Natural killer cell (primary cell): ENCODE measurements around the gene EHBP1L1. TPM values are rescaled to one million over a fixed set of nuclear protein-coding genes. Genes with fewer than 3 reads are reported as not detected.
A peak's percentile ranks its signal among the peaks of the same experiment; 100 is the strongest.

Source experiments
- ATAC-seq, 3 donors: fragments of 150-1000 bp in 2 of 3; fragments of 200-7000 bp in 1 of 3; cut with Tn5 transposase; 1 replicate in 1 of 3; 2 replicates in 2 of 3; pipeline ENCODE4 v1.10.0; 2021; ENCODE audit warnings: mild to moderate bottlenecking in 2 of 3, moderate library complexity in 2 of 3
- DNase-seq, 2 donors: peaks; one replicate each; pipeline versions ENCODE4 v3.0.0 to v3.0.0-alpha.2; 2013 to 2021; ENCODE audit warnings: mixed read lengths in 1 of 2
- H3K27ac ChIP-seq: one replicate; pipeline ENCODE4 v1.5.1; 2013; ENCODE audit warnings: mild to moderate bottlenecking, low read length
- H3K27me3 ChIP-seq: one replicate; pipeline ENCODE4 v1.6.1; 2013; ENCODE audit warnings: low read length; ENCODE audit not compliant: control insufficient read depth, insufficient read depth
- H3K36me3 ChIP-seq: one replicate; pipeline ENCODE4 v1.6.1; 2013; ENCODE audit warnings: low read length; ENCODE audit not compliant: control insufficient read depth, insufficient read depth
- H3K4me1 ChIP-seq: one replicate; pipeline ENCODE4 v1.6.1; 2013; ENCODE audit warnings: low read length; ENCODE audit not compliant: control insufficient read depth, insufficient read depth
- H3K4me3 ChIP-seq: one replicate; pipeline ENCODE4 v1.5.1; 2013; ENCODE audit warnings: low read length
- H3K9me3 ChIP-seq: one replicate; pipeline ENCODE4 v1.6.1; 2013; ENCODE audit warnings: low read length; ENCODE audit not compliant: control insufficient read depth, insufficient read depth
- H3K27ac Mint-ChIP-seq, 2 donors: one replicate each; pipeline ENCODE4 v1.8.0; 2022; ENCODE audit warnings: mild to moderate bottlenecking in 2 of 2, mixed read lengths in 2 of 2, moderate library complexity in 1 of 2
- H3K27me3 Mint-ChIP-seq, 2 donors: one replicate each; pipeline ENCODE4 v1.8.0; 2022; ENCODE audit warnings: low read depth in 2 of 2, mixed read lengths in 2 of 2
- H3K36me3 Mint-ChIP-seq: one replicate; pipeline ENCODE4 v1.8.0; 2022; ENCODE audit warnings: mixed read lengths
- H3K4me1 Mint-ChIP-seq, 2 donors: one replicate each; pipeline ENCODE4 v1.8.0; 2022; ENCODE audit warnings: mixed read lengths in 2 of 2
- H3K4me3 Mint-ChIP-seq: one replicate; pipeline ENCODE4 v1.8.0; 2022; ENCODE audit warnings: mild to moderate bottlenecking, moderate library complexity, mixed read lengths
- H3K9me3 Mint-ChIP-seq, 2 donors: one replicate each; pipeline ENCODE4 v1.8.0; 2022; ENCODE audit warnings: mixed read lengths in 2 of 2
- CTCF ChIP-seq: fragments of 200-600 bp; IDR thresholded peaks from one replicate; pipeline ENCODE4 v1.8.0; 2022; ENCODE audit warnings: antibody characterized with exemption
- WGBS: methylation state at CpG from one replicate; pipeline ENCODE4 v1.1.7; 2013; ENCODE audit warnings: missing lambda C conversion rate; ENCODE audit not compliant: insufficient coverage; 5-methylcytosine and 5-hydroxymethylcytosine counted together
- intact Hi-C: fragments of 100-400 bp; cut with micrococcal nuclease; formaldehyde crosslinking; loops from one replicate; pipeline ENCODE4 v1.14.2; 2022
- total RNA-seq, 4 donors: library from RNA; stranded (reverse); fragments of 120-200 nt in 1 of 4; gene quantifications; one replicate each; pipeline versions ENCODE4 v1.2.3 to v1.2.4, GENCODE V29; 2013 to 2022

The EHBP1L1 gene
- total RNA-seq, 3 donors from 2014 or later (not counting 1 experiment from before 2014, with no cell fraction given), result 129 to 137 (median 135) TPM

GRCh38 chr11:65576867-65577755, 1.3 kb downstream of the EHBP1L1 start:
- Mint-ChIP-seq H3K4me3 (peak overlapping the region; percentile 81), H3K9me3 (no peaks in the 10 kb centered on the region), H3K27me3 (no peaks in the 10 kb centered on the region), H3K27ac (peak overlapping the region; percentile 71 to 75), H3K4me1 (peaks cover 36 to 68% of the 10 kb centered on the region in 2 donors), H3K36me3 (no peaks in the 10 kb centered on the region)
- peaks cover 33% of the 10 kb centered on the region for H3K36me3 ChIP-seq
- H3K4me3 ChIP-seq, result peak overlapping the region; percentile 68
- H3K27me3 ChIP-seq, result no peaks in the 10 kb centered on the region
- no peak for TF ChIP-seq CTCF
- peak in 1 of 2 donors; percentile 59 for DNase-seq
- peak in 2 of 3 donors; percentile 6 to 11 for ATAC-seq
- peak overlapping the region; percentile 83 for H3K27ac ChIP-seq
- WGBS, result 14% methylated on average over 18 of the region's 18 CpGs
- H3K4me1 ChIP-seq, result peaks cover 50% of the 10 kb centered on the region
- intact Hi-C loops, result no loop called here
- no peaks in the 10 kb centered on the region for H3K9me3 ChIP-seq

DNA sequence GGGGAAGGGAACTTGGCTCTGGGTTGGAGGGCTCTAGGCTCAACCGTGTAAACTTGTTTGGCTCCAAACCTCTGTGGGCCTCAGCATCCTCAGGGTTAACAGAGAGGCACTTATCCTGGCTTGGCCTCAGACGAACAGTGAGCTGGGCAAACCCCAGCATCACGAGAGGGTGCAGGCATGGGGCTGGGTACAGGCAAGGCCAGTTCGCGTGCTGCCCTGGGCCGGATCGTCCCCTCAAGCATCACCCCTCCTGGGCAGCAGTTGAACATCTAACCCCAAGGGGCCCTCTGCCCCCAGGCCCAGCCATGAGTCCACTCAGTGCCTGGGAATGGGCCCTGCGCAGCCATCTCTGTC, 1.9 kb downstream of the EHBP1L1 start:
- no peaks in the 10 kb centered on the region for H3K27me3 ChIP-seq
- peaks cover 36% of the 10 kb centered on the region for H3K36me3 ChIP-seq
- TF ChIP-seq CTCF, result no peak
- Mint-ChIP-seq H3K4me1 (peaks cover 36 to 70% of the 10 kb centered on the region in 2 donors), H3K4me3 (peak overlapping the region; percentile 49), H3K27ac (peak overlapping the region; percentile 71 to 75), H3K27me3 (no peaks in the 10 kb centered on the region), H3K9me3 (no peaks in the 10 kb centered on the region), H3K36me3 (no peaks in the 10 kb centered on the region)
- no peaks in the 10 kb centered on the region for H3K9me3 ChIP-seq
- DNase-seq, result no peak
- H3K4me1 ChIP-seq, result peaks cover 48% of the 10 kb centered on the region
- ATAC-seq, result no peak
- 61% methylated on average over 8 of the region's 8 CpGs for WGBS
- intact Hi-C loops, result no loop called here
- H3K27ac ChIP-seq, result peak overlapping the region; percentile 83
- no peak overlapping the region for H3K4me3 ChIP-seq

DNA sequence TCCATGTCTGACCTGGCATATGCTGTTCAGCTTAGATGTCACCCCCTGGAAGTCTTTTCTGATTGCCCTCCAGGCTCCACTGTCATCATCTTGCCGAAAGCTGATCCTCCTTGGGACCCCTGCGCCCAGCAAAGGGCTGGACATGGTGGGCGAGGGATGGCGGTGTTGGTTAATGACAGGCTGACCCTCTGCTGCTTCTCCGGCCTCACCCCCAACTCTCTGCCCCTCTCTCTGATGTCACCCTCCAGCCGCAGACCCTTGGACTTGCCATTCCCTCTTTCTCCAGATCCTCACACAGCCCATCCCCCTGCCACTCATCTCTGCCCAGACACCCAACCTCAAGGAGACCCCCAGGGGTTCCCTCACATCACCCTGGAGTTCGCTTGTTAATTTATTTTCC, 2.3 kb downstream of the EHBP1L1 start:
- peak overlapping the region; percentile 71 to 75 for H3K27ac Mint-ChIP-seq
- ATAC-seq (no peak), DNase-seq (no peak)
- peaks cover 44% of the 10 kb centered on the region for H3K4me1 ChIP-seq
- no peaks in the 10 kb centered on the region for H3K27me3 Mint-ChIP-seq
- H3K4me3 ChIP-seq, result no peak overlapping the region
- H3K9me3 Mint-ChIP-seq, result no peaks in the 10 kb centered on the region
- H3K4me3 Mint-ChIP-seq, result peak overlapping the region; percentile 49
- H3K27ac ChIP-seq, result peak overlapping the region; percentile 83
- H3K27me3 ChIP-seq, result no peaks in the 10 kb centered on the region
- H3K4me1 Mint-ChIP-seq, result peaks cover 40 to 71% of the 10 kb centered on the region in 2 donors
- H3K36me3 ChIP-seq, result peaks cover 36% of the 10 kb centered on the region
- 96% methylated on average over 7 of the region's 7 CpGs for WGBS
- H3K36me3 Mint-ChIP-seq, result no peaks in the 10 kb centered on the region
- intact Hi-C loops, result no loop called here
- no peak for TF ChIP-seq CTCF
- H3K9me3 ChIP-seq, result no peaks in the 10 kb centered on the region
